ENCODE results near the gene PARP2.

Gene PARP2

DNA sequence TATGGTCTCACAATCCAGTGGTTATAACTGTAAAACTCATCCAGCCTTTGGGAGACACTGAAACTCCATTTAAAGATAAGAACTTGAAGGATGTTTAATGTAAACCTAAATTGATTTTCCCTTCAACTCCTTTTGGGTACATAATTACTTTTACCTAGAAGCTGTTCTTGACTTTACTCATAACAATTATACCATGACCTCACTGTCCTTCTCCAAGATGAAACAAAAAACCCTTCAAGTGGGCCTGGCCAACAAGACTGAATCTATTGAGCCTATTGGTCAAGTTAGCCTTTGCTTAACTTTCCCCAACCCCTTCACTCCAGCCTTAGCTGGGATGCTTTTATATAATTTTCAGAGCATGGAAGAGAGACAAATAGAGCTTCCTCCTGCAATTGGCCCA, 22.5 kb downstream of the PARP2 start:
- TF ChIP-seq, protein P1, sequence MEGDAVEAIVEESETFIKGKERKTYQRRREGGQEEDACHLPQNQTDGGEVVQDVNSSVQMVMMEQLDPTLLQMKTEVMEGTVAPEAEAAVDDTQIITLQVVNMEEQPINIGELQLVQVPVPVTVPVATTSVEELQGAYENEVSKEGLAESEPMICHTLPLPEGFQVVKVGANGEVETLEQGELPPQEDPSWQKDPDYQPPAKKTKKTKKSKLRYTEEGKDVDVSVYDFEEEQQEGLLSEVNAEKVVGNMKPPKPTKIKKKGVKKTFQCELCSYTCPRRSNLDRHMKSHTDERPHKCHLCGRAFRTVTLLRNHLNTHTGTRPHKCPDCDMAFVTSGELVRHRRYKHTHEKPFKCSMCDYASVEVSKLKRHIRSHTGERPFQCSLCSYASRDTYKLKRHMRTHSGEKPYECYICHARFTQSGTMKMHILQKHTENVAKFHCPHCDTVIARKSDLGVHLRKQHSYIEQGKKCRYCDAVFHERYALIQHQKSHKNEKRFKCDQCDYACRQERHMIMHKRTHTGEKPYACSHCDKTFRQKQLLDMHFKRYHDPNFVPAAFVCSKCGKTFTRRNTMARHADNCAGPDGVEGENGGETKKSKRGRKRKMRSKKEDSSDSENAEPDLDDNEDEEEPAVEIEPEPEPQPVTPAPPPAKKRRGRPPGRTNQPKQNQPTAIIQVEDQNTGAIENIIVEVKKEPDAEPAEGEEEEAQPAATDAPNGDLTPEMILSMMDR (IDR thresholded peaks at IDR 0.05; ENCODE audit: control insufficient read depth, extremely low read depth, insufficient read depth): no peak
- H3K4me3 ChIP-seq (ENCODE audit: low read depth, low read length): no peak overlapping the region
- no peak for DNase-seq (ENCODE audit: low read depth)

DNA sequence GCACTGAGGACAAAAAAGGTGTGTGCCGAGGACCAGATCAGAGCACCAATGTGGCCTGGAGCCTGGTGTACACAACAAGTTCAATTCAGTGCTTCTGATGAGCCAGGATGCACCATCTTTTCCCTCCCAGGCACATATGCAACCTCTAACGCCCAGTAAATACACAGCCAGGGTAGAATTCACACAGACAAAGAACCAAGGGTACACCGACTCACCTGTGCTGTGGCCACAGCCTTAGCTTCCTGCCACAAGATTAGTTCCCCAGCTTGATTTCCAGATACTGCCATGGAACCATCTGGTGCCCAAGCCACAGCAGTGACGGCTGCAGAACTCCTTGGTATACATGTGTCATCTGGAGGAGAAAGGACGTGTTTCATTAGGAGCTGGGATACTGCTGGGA, 29.4 kb downstream of the PARP2 start:
- H3K4me3 ChIP-seq (ENCODE audit: low read depth, low read length): no peak overlapping the region
- DNase-seq (ENCODE audit: low read depth): no peak
- TF ChIP-seq, protein P1 (IDR thresholded peaks at IDR 0.05; ENCODE audit: control insufficient read depth, extremely low read depth, insufficient read depth): no peak

DNA sequence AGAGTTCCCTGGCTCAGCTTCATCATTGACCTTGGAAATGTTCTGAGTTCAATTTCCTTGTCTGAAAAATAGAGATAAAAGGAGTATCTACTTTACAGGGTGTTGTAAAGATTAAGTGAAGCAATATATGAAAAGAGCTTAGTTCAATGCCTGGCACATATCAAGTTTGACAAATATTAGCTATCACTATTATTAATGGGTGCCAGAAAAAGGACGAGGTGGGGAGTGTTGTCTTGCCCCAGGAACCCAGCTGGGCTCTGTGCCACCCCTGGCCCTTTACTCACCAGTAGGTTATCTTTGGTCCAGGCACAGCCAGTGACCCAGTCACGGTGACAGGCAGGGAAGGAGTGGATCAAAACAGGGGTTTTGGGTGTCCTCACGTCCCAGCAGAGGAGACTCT, 32.0 kb downstream of the PARP2 start:
- no peak for DNase-seq (ENCODE audit: low read depth)
- H3K4me3 ChIP-seq (ENCODE audit: low read depth, low read length): no peak overlapping the region
- TF ChIP-seq, protein P1 (IDR thresholded peaks at IDR 0.05; ENCODE audit: control insufficient read depth, extremely low read depth, insufficient read depth): no peak

DNA sequence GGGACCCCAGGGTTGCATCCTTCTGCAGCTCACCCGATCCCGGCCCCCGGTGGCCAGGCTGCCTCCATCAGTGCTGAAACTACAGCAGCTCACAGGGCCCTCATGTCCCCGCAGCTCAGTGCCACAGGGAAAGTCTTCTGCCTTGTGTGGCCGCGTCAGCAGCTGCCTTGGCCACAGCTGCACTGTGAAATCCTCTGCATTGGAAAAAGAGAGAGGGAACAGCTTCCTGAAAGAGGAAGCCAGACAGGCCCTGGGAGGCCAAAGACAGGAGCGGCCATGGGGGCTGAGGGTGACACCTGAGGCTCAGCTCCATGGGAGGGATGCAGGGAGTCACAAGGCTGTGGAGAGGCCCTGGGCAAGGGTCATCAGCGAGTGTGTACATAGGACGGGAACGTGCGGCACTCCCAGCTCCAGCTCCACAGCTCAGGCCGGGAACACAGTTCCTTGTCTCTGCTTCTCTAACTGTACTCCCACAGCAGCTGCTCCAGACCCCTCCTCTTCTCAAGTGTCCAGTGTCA, 32.7 kb downstream of the PARP2 start:
- H3K4me3 ChIP-seq (ENCODE audit: low read depth, low read length): no peak overlapping the region
- DNase-seq (ENCODE audit: low read depth): no peak
- TF ChIP-seq, protein P1 (IDR thresholded peaks at IDR 0.05; ENCODE audit: control insufficient read depth, extremely low read depth, insufficient read depth): no peak

DNA sequence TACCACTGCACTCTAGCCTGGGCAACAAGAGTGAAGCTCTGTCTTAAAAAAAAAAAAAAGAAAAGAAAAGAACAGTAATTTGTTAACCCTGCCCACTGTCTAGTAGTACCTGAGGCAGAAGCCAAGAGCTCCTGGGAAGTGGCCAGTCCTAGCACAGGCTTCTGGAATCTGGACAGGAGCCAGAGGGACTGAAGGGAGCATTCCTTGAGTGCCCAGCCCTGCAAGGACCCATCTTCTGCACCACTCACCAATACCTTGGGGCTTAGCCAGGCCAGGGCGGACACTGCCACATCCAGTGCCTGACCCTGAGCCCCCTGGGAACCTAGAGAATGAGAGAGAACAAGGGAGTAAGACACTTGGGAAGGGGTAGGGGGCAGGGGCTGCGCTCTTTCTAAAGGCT, 33.7 kb downstream of the PARP2 start:
- TF ChIP-seq, protein P1 (IDR thresholded peaks at IDR 0.05; ENCODE audit: control insufficient read depth, extremely low read depth, insufficient read depth): no peak
- DNase-seq (ENCODE audit: low read depth): no peak
- no peak overlapping the region for H3K4me3 ChIP-seq (ENCODE audit: low read depth, low read length)

DNA sequence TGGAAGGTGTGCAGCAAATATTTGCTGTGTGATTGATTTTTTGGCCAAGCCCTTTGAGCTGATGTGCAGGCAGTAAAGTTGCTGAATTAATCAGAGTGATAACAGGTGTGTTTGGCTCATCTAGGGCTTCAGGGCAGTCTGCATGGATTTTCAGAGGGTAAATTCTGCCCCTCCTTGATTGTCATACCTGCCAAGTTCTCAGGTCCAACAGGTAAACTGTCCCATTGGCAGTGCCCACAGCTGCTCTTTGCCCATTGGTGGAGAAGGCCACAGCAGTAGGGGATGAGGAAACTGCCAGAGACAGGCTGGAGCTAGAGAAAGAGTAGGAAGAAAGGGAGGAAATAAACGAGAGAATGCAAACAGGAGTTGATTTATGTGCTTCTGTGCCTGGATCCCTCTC, 36.3 kb downstream of the PARP2 start:
- TF ChIP-seq, protein P1 (IDR thresholded peaks at IDR 0.05; ENCODE audit: control insufficient read depth, extremely low read depth, insufficient read depth): no peak
- no peak for DNase-seq (ENCODE audit: low read depth)
- H3K4me3 ChIP-seq (ENCODE audit: low read depth, low read length): no peak overlapping the region

DNA sequence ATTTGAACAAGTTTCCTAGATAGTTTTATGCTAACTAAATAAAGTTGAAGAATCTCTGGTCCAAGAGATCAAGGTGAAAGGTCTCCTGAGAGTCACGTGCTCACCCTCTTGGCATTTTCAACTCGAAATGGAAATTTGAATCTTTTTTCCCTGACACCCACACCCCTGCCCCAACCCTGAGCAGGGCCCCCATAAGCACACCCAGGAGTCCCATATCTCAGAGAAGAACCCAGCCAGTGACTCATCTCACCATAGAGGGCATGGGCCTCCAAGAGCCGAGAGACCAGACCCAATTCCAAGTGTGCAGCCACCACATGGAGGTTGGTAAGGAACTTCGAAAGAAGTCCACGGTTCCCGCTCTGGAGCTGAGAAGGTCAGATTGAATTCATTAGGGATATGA, 37.2 kb downstream of the PARP2 start:
- no peak for DNase-seq (ENCODE audit: low read depth)
- TF ChIP-seq, protein P1 (IDR thresholded peaks at IDR 0.05; ENCODE audit: control insufficient read depth, extremely low read depth, insufficient read depth): no peak
- no peak overlapping the region for H3K4me3 ChIP-seq (ENCODE audit: low read depth, low read length)

Data from LNCaP clone FGC (cell line).